ENCODE measurements around the gene COPZ1. TPM values are rescaled to one million over a fixed set of nuclear protein-coding genes. Genes with fewer than 3 reads are reported as not detected.

The COPZ1 gene
- polyA plus RNA-seq, 1 donor = 193 TPM

GRCh38 chr12:54333420-54334034, 8.6 kb downstream of the COPZ1 start:
- Histone ChIP-seq H3K4me3 (ENCODE audit: low read length) (no peak overlapping the region), H3K27me3 (ENCODE audit: control insufficient read depth, insufficient read depth, low read length) (no peaks in the 10 kb centered on the region), H3K27ac (ENCODE audit: low read length) (no peak overlapping the region), H3K36me3 (ENCODE audit: control insufficient read depth, insufficient read depth, low read length) (peaks cover 18% of the 10 kb centered on the region), H3K4me1 (ENCODE audit: control insufficient read depth, insufficient read depth, low read length) (peaks cover 32% of the 10 kb centered on the region), H3K9me3 (ENCODE audit: control insufficient read depth, low read depth, low read length) (no peaks in the 10 kb centered on the region)
- no CpG with 5 or more reads among the region's 4 CpGs for WGBS (ENCODE audit: insufficient coverage, low lambda C conversion rate)
- DNase-seq = no peak

GRCh38 chr12:54337280-54337842, 12.4 kb downstream of the COPZ1 start:
- Histone ChIP-seq H3K27ac (ENCODE audit: low read length) (peak overlapping the region; percentile 44), H3K4me3 (ENCODE audit: low read length) (no peak overlapping the region), H3K4me1 (ENCODE audit: control insufficient read depth, insufficient read depth, low read length) (peaks cover 20% of the 10 kb centered on the region), H3K36me3 (ENCODE audit: control insufficient read depth, insufficient read depth, low read length) (peaks cover 24% of the 10 kb centered on the region), H3K9me3 (ENCODE audit: control insufficient read depth, low read depth, low read length) (no peaks in the 10 kb centered on the region), H3K27me3 (ENCODE audit: control insufficient read depth, insufficient read depth, low read length) (no peaks in the 10 kb centered on the region)
- peak in 1 of 2 donors; percentile 50 for DNase-seq
- no CpG with 5 or more reads among the region's 3 CpGs for WGBS (ENCODE audit: insufficient coverage, low lambda C conversion rate)

GRCh38 chr12:54337854-54338650, 13.1 kb downstream of the COPZ1 start:
- H3K4me3 ChIP-seq (ENCODE audit: low read length) = no peak overlapping the region
- H3K27me3 ChIP-seq (ENCODE audit: control insufficient read depth, insufficient read depth, low read length) = no peaks in the 10 kb centered on the region
- peaks cover 20% of the 10 kb centered on the region for H3K4me1 ChIP-seq (ENCODE audit: control insufficient read depth, insufficient read depth, low read length)
- 100% methylated on average over 1 of the region's 3 CpGs for WGBS (ENCODE audit: insufficient coverage, low lambda C conversion rate)
- peak overlapping the region; percentile 44 for H3K27ac ChIP-seq (ENCODE audit: low read length)
- H3K9me3 ChIP-seq (ENCODE audit: control insufficient read depth, low read depth, low read length) = no peaks in the 10 kb centered on the region
- no peak for DNase-seq
- peaks cover 31% of the 10 kb centered on the region for H3K36me3 ChIP-seq (ENCODE audit: control insufficient read depth, insufficient read depth, low read length)

GRCh38 chr12:54338698-54339296, 13.9 kb downstream of the COPZ1 start:
- no peaks in the 10 kb centered on the region for H3K9me3 ChIP-seq (ENCODE audit: control insufficient read depth, low read depth, low read length)
- H3K27me3 ChIP-seq (ENCODE audit: control insufficient read depth, insufficient read depth, low read length) = no peaks in the 10 kb centered on the region
- H3K27ac ChIP-seq (ENCODE audit: low read length) = no peak overlapping the region
- no peak overlapping the region for H3K4me3 ChIP-seq (ENCODE audit: low read length)
- 100% methylated on average over 1 of the region's 4 CpGs for WGBS (ENCODE audit: insufficient coverage, low lambda C conversion rate)
- DNase-seq = no peak
- H3K36me3 ChIP-seq (ENCODE audit: control insufficient read depth, insufficient read depth, low read length) = peaks cover 38% of the 10 kb centered on the region
- peaks cover 20% of the 10 kb centered on the region for H3K4me1 ChIP-seq (ENCODE audit: control insufficient read depth, insufficient read depth, low read length)

- 17% methylated on average over 1 of the region's 7 CpGs for WGBS (ENCODE audit: insufficient coverage, low lambda C conversion rate)
- H3K27ac ChIP-seq (ENCODE audit: low read length) = no peak overlapping the region
- H3K4me1 ChIP-seq (ENCODE audit: control insufficient read depth, insufficient read depth, low read length) = peaks cover 20% of the 10 kb centered on the region
- H3K9me3 ChIP-seq (ENCODE audit: control insufficient read depth, low read depth, low read length) = no peaks in the 10 kb centered on the region
- H3K4me3 ChIP-seq (ENCODE audit: low read length) = no peak overlapping the region
- DNase-seq = peak in 1 of 2 donors; percentile 54
- H3K27me3 ChIP-seq (ENCODE audit: control insufficient read depth, insufficient read depth, low read length) = no peaks in the 10 kb centered on the region
- peaks cover 49% of the 10 kb centered on the region for H3K36me3 ChIP-seq (ENCODE audit: control insufficient read depth, insufficient read depth, low read length)
Observed at GRCh38 chr12:54340846-54341245, 15.9 kb downstream of the COPZ1 start.

GRCh38 chr12:54341378-54342300, 16.7 kb downstream of the COPZ1 start:
- Histone ChIP-seq H3K27me3 (ENCODE audit: control insufficient read depth, insufficient read depth, low read length) (no peaks in the 10 kb centered on the region), H3K4me1 (ENCODE audit: control insufficient read depth, insufficient read depth, low read length) (peaks cover 20% of the 10 kb centered on the region), H3K9me3 (ENCODE audit: control insufficient read depth, low read depth, low read length) (no peaks in the 10 kb centered on the region), H3K36me3 (ENCODE audit: control insufficient read depth, insufficient read depth, low read length) (peaks cover 55% of the 10 kb centered on the region), H3K4me3 (ENCODE audit: low read length) (no peak overlapping the region), H3K27ac (ENCODE audit: low read length) (no peak overlapping the region)
- DNase-seq = no peak
- WGBS (ENCODE audit: insufficient coverage, low lambda C conversion rate) = no CpG with 5 or more reads among the region's 9 CpGs

- 92% methylated on average over 2 of the region's 4 CpGs for WGBS (ENCODE audit: insufficient coverage, low lambda C conversion rate)
- H3K36me3 ChIP-seq (ENCODE audit: control insufficient read depth, insufficient read depth, low read length) = peaks cover 67% of the 10 kb centered on the region
Observed at GRCh38 chr12:54349036-54349435, 24.1 kb downstream of the COPZ1 start.

GRCh38 chr12:54349679-54350078, 24.7 kb downstream of the COPZ1 start:
- H3K4me3 ChIP-seq (ENCODE audit: low read length) = no peak overlapping the region
- no peak overlapping the region for H3K27ac ChIP-seq (ENCODE audit: low read length)

More at GRCh38 chr12:54349036-54349435, 24.1 kb downstream of the COPZ1 start:
- DNase-seq = no peak
- Histone ChIP-seq H3K9me3 (ENCODE audit: control insufficient read depth, low read depth, low read length) (no peaks in the 10 kb centered on the region), H3K27ac (ENCODE audit: low read length) (no peak overlapping the region), H3K27me3 (ENCODE audit: control insufficient read depth, insufficient read depth, low read length) (no peaks in the 10 kb centered on the region), H3K4me1 (ENCODE audit: control insufficient read depth, insufficient read depth, low read length) (peaks cover 5% of the 10 kb centered on the region), H3K4me3 (ENCODE audit: low read length) (no peak overlapping the region)

GRCh38 chr12:54350743-54351142, 25.8 kb downstream of the COPZ1 start:
- Histone ChIP-seq H3K9me3 (ENCODE audit: control insufficient read depth, low read depth, low read length) (no peaks in the 10 kb centered on the region), H3K36me3 (ENCODE audit: control insufficient read depth, insufficient read depth, low read length) (peaks cover 57% of the 10 kb centered on the region), H3K27me3 (ENCODE audit: control insufficient read depth, insufficient read depth, low read length) (no peaks in the 10 kb centered on the region), H3K27ac (ENCODE audit: low read length) (no peak overlapping the region), H3K4me1 (ENCODE audit: control insufficient read depth, insufficient read depth, low read length) (peaks cover 5% of the 10 kb centered on the region), H3K4me3 (ENCODE audit: low read length) (no peak overlapping the region)
- DNase-seq = no peak
- WGBS (ENCODE audit: insufficient coverage, low lambda C conversion rate) = no CpG with 5 or more reads among the region's 3 CpGs

More at GRCh38 chr12:54349679-54350078, 24.7 kb downstream of the COPZ1 start:
- Histone ChIP-seq H3K4me1 (ENCODE audit: control insufficient read depth, insufficient read depth, low read length) (peaks cover 5% of the 10 kb centered on the region), H3K27me3 (ENCODE audit: control insufficient read depth, insufficient read depth, low read length) (no peaks in the 10 kb centered on the region), H3K9me3 (ENCODE audit: control insufficient read depth, low read depth, low read length) (no peaks in the 10 kb centered on the region), H3K36me3 (ENCODE audit: control insufficient read depth, insufficient read depth, low read length) (peaks cover 66% of the 10 kb centered on the region)
- DNase-seq = no peak
